ENCODE data around the gene LYPLA2. TPM values are rescaled to one million over a fixed set of nuclear protein-coding genes. Genes with fewer than 3 reads are reported as not detected.

Gene LYPLA2
- total and polyA plus RNA-seq, 4 experiments from 2014 or later = 52.6 to 151 (median 83.0) TPM

DNA sequence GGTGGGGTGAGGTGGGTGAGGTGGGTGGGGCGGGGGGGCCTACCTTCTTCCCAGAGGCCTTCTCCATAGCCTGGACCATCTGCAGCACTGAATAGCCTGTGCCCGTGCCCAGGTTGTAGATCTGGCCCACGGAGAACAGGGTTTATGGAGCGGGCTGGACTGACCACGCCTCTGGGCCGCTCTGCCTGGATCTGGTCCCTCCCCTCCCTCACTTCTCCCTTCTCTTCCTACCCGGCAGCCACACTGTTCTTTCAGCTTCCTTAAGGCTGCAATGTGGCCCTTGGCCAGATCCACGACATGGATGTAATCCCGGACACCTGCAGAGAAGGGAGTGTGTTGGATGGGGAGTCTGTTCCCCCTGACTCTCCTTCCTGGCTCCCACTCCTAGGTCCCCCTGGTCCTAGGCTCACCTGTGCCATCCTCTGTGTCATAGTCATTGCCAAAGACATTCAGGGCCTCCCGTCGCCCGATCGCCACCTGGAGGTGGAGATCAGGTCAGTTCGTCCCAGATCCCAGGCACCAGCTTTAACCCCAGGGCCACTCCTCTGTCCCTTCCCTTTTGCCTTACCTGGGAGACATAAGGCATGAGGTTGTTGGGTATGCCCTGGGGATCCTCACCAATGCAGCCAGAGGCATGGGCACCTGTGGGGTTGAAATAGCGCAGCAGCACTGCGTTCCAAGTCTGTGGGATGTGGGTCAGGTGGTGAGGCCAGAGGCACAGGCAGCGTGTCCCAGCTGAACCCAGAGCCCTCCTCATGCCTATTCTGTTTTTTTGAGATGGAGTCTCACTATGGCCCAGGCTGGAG lies 5.7 kb downstream of the LYPLA2 start:
- Histone ChIP-seq H3K4me3 (ENCODE audit: low read length in 2 of 2) (no peak overlapping the region), H3K27me3 (ENCODE audit: insufficient read depth, low read length) (no peaks in the 10 kb centered on the region), H3K27ac (ENCODE audit: low read depth, low read length) (no peak overlapping the region), H3K36me3 (ENCODE audit: insufficient read depth, low read length) (peaks cover 5% of the 10 kb centered on the region), H3K9me3 (ENCODE audit: control insufficient read depth in 1 of 2, low read length in 2 of 2) (no peaks in the 10 kb centered on the region), H3K4me1 (ENCODE audit: insufficient read depth, low read length) (peaks cover 40% of the 10 kb centered on the region)
- no peak overlapping the region for H3K4me3 Mint-ChIP-seq
- H3K27me3 Mint-ChIP-seq = no peaks in the 10 kb centered on the region
- peaks cover 10 to 45% (median 25%) of the 10 kb centered on the region in 4 donors for H3K4me1 Mint-ChIP-seq
- H3K36me3 Mint-ChIP-seq = peaks cover 4 to 21% of the 10 kb centered on the region in 2 donors
- DNase-seq = no peak
- intact Hi-C loops (cut with micrococcal nuclease) = no loop called here
- peak overlapping the region in 3 of 7 donors; percentile 30 to 72 (median 68) for H3K27ac Mint-ChIP-seq
- H3K9me3 Mint-ChIP-seq = peaks cover 0 to under 1% (median 0%) of the 10 kb centered on the region in 8 donors
- ChIA-PET CTCF (ENCODE audit: partially characterized antibody) (interaction anchor here (1.2 kb wide), 1 partner anchor 8 kb away, joined by 3 read pairs; no protein-coding TSS in a partner anchor), POLR2A (ENCODE audit: partially characterized antibody) (interaction anchor here (0.8 to 1.1 kb wide), 2 partner anchors 16 to 28 kb away, joined by 3 to 4 read pairs; partner anchors contain the start of gene HMGCL)

- POLR2A ChIA-PET (ENCODE audit: partially characterized antibody) = interaction anchor here (1.1 to 5.4 kb wide), 3 partner anchors 12 to 27 kb away, joined by 4 to 70 read pairs (median 5); partner anchors contain the start of genes HMGCL and PITHD1
- Histone ChIP-seq H3K9me3 (ENCODE audit: control insufficient read depth in 1 of 2, low read length in 2 of 2) (no peaks in the 10 kb centered on the region), H3K4me1 (ENCODE audit: insufficient read depth, low read length) (peaks cover 32% of the 10 kb centered on the region), H3K4me3 (ENCODE audit: low read length in 2 of 2) (no peak overlapping the region), H3K27me3 (ENCODE audit: insufficient read depth, low read length) (no peaks in the 10 kb centered on the region), H3K36me3 (ENCODE audit: insufficient read depth, low read length) (peaks cover 5% of the 10 kb centered on the region), H3K27ac (ENCODE audit: low read depth, low read length) (no peak overlapping the region)
- no peak for DNase-seq
- no peaks in the 10 kb centered on the region for H3K9me3 Mint-ChIP-seq
- no peak overlapping the region for H3K4me3 Mint-ChIP-seq
- H3K27ac Mint-ChIP-seq = peak overlapping the region in 3 of 7 donors; percentile 37 to 84 (median 68)
- H3K27me3 Mint-ChIP-seq = no peaks in the 10 kb centered on the region
- intact Hi-C loops (cut with micrococcal nuclease) = no loop called here
- CTCF ChIA-PET (ENCODE audit: partially characterized antibody) = interaction anchor here (1.1 to 1.2 kb wide), 2 partner anchors 10 to 20 kb away, joined by 3 read pairs; partner anchors contain the start of gene PITHD1
- peaks cover 4 to 19% of the 10 kb centered on the region in 2 donors for H3K36me3 Mint-ChIP-seq
- H3K4me1 Mint-ChIP-seq = peaks cover 8 to 41% (median 22%) of the 10 kb centered on the region in 4 donors
Observed at GRCh38 chr1:23797478-23798448, 6.8 kb downstream of the LYPLA2 start.

GRCh38 chr1:23798662-23799142 lies 7.8 kb downstream of the LYPLA2 start:
- Histone ChIP-seq H3K4me1 (ENCODE audit: insufficient read depth, low read length) (peaks cover 23% of the 10 kb centered on the region), H3K27ac (ENCODE audit: low read depth, low read length) (peak overlapping the region; percentile 92), H3K4me3 (ENCODE audit: low read length in 2 of 2) (no peak overlapping the region), H3K27me3 (ENCODE audit: insufficient read depth, low read length) (no peaks in the 10 kb centered on the region), H3K9me3 (ENCODE audit: control insufficient read depth in 1 of 2, low read length in 2 of 2) (no peaks in the 10 kb centered on the region), H3K36me3 (ENCODE audit: insufficient read depth, low read length) (no peaks in the 10 kb centered on the region)
- Mint-ChIP-seq H3K27ac (peak overlapping the region; percentile 29 to 96 (median 68)), H3K27me3 (no peaks in the 10 kb centered on the region), H3K4me3 (peak overlapping the region in 7 of 8 donors; percentile 17 to 94 (median 88)), H3K36me3 (peaks cover 4 to 19% of the 10 kb centered on the region in 2 donors), H3K4me1 (peaks cover 8 to 34% (median 19%) of the 10 kb centered on the region in 4 donors), H3K9me3 (no peaks in the 10 kb centered on the region)
- intact Hi-C loops (cut with micrococcal nuclease) = no loop called here
- no peak for DNase-seq
- CTCF ChIA-PET (ENCODE audit: partially characterized antibody) = interaction anchor here (0.9 to 1.1 kb wide), 2 partner anchors 11 to 21 kb away, joined by 3 read pairs; partner anchors contain the start of gene PITHD1
- POLR2A ChIA-PET (ENCODE audit: partially characterized antibody) = interaction anchor here (1.3 to 5.6 kb wide), 4 partner anchors 8 to 26 kb away, joined by 5 to 70 read pairs (median 55); partner anchors contain the start of genes HMGCL, LYPLA2 and PITHD1

GRCh38 chr1:23799255-23799569 lies 8.3 kb downstream of the LYPLA2 start:
- H3K27ac Mint-ChIP-seq = peak overlapping the region in 5 of 7 donors; percentile 29 to 96 (median 80)
- intact Hi-C loops (cut with micrococcal nuclease) = no loop called here
- H3K4me3 Mint-ChIP-seq = peak overlapping the region; percentile 17 to 98 (median 90)
- no peaks in the 10 kb centered on the region for H3K9me3 Mint-ChIP-seq
- DNase-seq = no peak
- no peaks in the 10 kb centered on the region for H3K9me3 ChIP-seq (ENCODE audit: control insufficient read depth in 1 of 2, low read length in 2 of 2)
- peaks cover 23% of the 10 kb centered on the region for H3K4me1 ChIP-seq (ENCODE audit: insufficient read depth, low read length)
- ChIA-PET POLR2A (ENCODE audit: partially characterized antibody) (interaction anchor here (0.8 to 5.6 kb wide), 5 partner anchors 8 to 26 kb away, joined by 3 to 70 read pairs (median 51); partner anchors contain the start of genes HMGCL, LYPLA2 and PITHD1), CTCF (ENCODE audit: partially characterized antibody) (interaction anchor here (0.9 kb wide), 1 partner anchor 11 kb away, joined by 3 read pairs; no protein-coding TSS in a partner anchor)
- no peaks in the 10 kb centered on the region for H3K27me3 ChIP-seq (ENCODE audit: insufficient read depth, low read length)
- H3K27ac ChIP-seq (ENCODE audit: low read depth, low read length) = peak overlapping the region; percentile 92
- no peaks in the 10 kb centered on the region for H3K27me3 Mint-ChIP-seq
- H3K36me3 Mint-ChIP-seq = peaks cover 4 to 18% of the 10 kb centered on the region in 2 donors
- H3K4me3 ChIP-seq (ENCODE audit: low read length in 2 of 2) = peak overlapping the region in 1 of 2 donors; percentile 70
- H3K4me1 Mint-ChIP-seq = peaks cover 8 to 34% (median 19%) of the 10 kb centered on the region in 4 donors
- no peaks in the 10 kb centered on the region for H3K36me3 ChIP-seq (ENCODE audit: insufficient read depth, low read length)

DNA sequence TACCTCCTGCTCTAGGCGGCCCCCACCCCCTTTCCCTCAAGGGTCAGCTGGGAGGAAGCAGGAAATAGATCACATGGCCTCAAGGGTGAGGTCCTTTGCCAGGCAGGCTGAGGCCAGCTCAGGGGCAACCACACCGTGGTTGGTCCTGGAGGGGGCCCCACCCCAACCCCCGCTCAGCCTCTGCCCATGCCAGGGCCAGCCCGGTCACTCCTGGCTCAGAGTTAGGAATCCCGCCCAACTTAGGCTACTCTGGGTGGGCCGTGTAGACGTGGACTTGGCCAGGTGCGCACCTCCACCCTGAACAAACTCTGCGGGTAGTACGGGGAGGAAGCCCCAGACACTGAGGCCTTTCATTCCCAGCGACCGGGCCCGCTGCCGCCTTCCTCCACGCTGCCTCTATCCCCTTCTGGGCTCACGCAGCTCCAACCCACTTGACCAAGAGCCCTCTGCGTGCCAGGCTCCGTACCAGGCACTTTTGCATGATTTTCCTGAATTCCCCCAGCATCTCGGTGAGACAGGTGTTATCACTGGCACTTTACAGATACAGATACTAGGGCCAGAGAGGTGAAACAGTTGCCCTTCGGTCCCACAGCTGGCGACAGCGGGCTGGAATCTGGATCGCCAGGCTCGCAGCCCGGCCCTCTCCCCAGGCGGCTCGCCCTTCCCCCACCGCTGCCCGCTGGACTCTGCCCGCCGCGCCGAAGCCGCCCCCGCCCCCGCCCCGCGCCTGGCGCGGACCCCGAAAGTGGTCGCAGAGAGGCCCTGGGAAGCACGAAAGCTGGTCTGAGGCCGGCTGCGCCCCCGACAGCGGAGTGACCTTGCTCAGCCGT lies 8.8 kb downstream of the LYPLA2 start:
- Mint-ChIP-seq H3K9me3 (no peaks in the 10 kb centered on the region), H3K4me1 (peaks cover 8 to 34% (median 19%) of the 10 kb centered on the region in 4 donors), H3K27ac (peak overlapping the region; percentile 80 to 97 (median 94)), H3K4me3 (peak overlapping the region; percentile 80 to 98 (median 92)), H3K27me3 (no peaks in the 10 kb centered on the region), H3K36me3 (peaks cover 4 to 16% of the 10 kb centered on the region in 2 donors)
- H3K4me3 ChIP-seq (ENCODE audit: low read length in 2 of 2) = peak overlapping the region; percentile 70 to 76
- DNase-seq = peak in 1 of 5 donors; percentile 61
- POLR2A ChIA-PET (ENCODE audit: partially characterized antibody) = interaction anchor here (0.8 to 5.6 kb wide), 12 partner anchors 9 to 108 kb away, joined by 3 to 70 read pairs (median 6); partner anchors contain the start of genes ELOA, FUCA1, HMGCL and LYPLA2
- H3K4me1 ChIP-seq (ENCODE audit: insufficient read depth, low read length) = peaks cover 23% of the 10 kb centered on the region
- no peaks in the 10 kb centered on the region for H3K27me3 ChIP-seq (ENCODE audit: insufficient read depth, low read length)
- intact Hi-C loops (cut with micrococcal nuclease) = loop anchor here (1.0 to 10.0 kb wide), 6 partner anchors 8 to 155 kb away; partner anchors contain the start of genes FUCA1, HMGCL, LYPLA2 and PITHD1
- no peaks in the 10 kb centered on the region for H3K36me3 ChIP-seq (ENCODE audit: insufficient read depth, low read length)
- CTCF ChIA-PET (ENCODE audit: partially characterized antibody) = interaction anchor here (3.5 kb wide), 1 partner anchor 10 kb away, joined by 27 read pairs; no protein-coding TSS in a partner anchor
- H3K9me3 ChIP-seq (ENCODE audit: control insufficient read depth in 1 of 2, low read length in 2 of 2) = no peaks in the 10 kb centered on the region
- peak overlapping the region; percentile 92 for H3K27ac ChIP-seq (ENCODE audit: low read depth, low read length)

All from CD4-positive, alpha-beta memory T cell (primary cell).